HG03045 (cell line): ENCODE measurements around the gene JARID2.

ENCODE experiments used
- ATAC-seq: cut with Tn5 transposase; IDR thresholded peaks from one replicate; pipeline ENCODE4 v1.9.1; 2021; ENCODE audit warnings: mild to moderate bottlenecking, moderate library complexity; ENCODE audit not compliant: unreplicated experiment

Gene JARID2

GRCh38 chr6:15477746-15478145, 231.9 kb downstream of the JARID2 start:
- ATAC-seq: no peak

GRCh38 chr6:15479761-15480160, 233.9 kb downstream of the JARID2 start:
- ATAC-seq: no peak

- no peak for ATAC-seq
Observed at GRCh38 chr6:15480525-15480924, 234.7 kb downstream of the JARID2 start.

GRCh38 chr6:15481390-15482291, 235.8 kb downstream of the JARID2 start:
- ATAC-seq: no peak

- ATAC-seq: no peak
Observed at GRCh38 chr6:15483060-15483459, 237.2 kb downstream of the JARID2 start.

GRCh38 chr6:15484140-15484539, 238.3 kb downstream of the JARID2 start:
- no peak for ATAC-seq

GRCh38 chr6:15484821-15485220, 239.0 kb downstream of the JARID2 start:
- ATAC-seq: no peak

GRCh38 chr6:15485936-15486335, 240.1 kb downstream of the JARID2 start:
- no peak for ATAC-seq

GRCh38 chr6:15487262-15487661, 241.4 kb downstream of the JARID2 start:
- ATAC-seq: no peak

GRCh38 chr6:15489261-15489962, 243.5 kb downstream of the JARID2 start:
- no peak for ATAC-seq

GRCh38 chr6:15490242-15491100, 244.6 kb downstream of the JARID2 start:
- ATAC-seq: no peak

- peak; percentile 47 for ATAC-seq
Observed at GRCh38 chr6:15491255-15491985, 245.6 kb downstream of the JARID2 start.

- no peak for ATAC-seq
Observed at GRCh38 chr6:15491986-15492269, 246.1 kb downstream of the JARID2 start.

GRCh38 chr6:15493437-15494168, 247.7 kb downstream of the JARID2 start:
- no peak for ATAC-seq

GRCh38 chr6:15495375-15495901, 249.6 kb downstream of the JARID2 start:
- ATAC-seq: no peak

GRCh38 chr6:15496345-15497131, 250.7 kb downstream of the JARID2 start:
- ATAC-seq: no peak

GRCh38 chr6:15498640-15499039, 252.8 kb downstream of the JARID2 start:
- ATAC-seq: no peak

GRCh38 chr6:15499125-15499524, 253.3 kb downstream of the JARID2 start:
- no peak for ATAC-seq

- no peak for ATAC-seq
Observed at GRCh38 chr6:15499591-15499990, 253.7 kb downstream of the JARID2 start.
